Measurements from ENCODE around the gene DERL3.

The DERL3 gene

DNA sequence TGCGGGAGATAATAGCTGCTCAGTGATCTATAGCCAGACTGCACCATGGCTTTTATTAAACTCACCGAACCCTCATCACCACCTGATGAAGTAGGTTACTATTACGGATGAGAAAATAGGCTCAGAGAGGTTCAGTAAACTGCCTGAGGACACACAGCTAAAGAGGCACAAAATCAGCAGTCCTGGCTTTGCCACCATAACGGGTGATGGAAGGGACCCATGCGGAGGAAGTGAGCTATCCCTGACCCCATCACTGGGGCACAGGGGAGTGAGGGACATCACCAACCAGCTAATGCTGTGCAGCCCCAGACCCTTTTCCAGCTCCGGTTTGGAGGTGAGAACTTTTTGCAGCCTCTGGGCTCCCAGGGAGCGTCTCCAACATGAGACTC lies 7.3 kb upstream of the DERL3 start:
- Histone ChIP-seq H3K27ac (ENCODE audit: low read length) (no peak overlapping the region), H3K4me1 (ENCODE audit: control insufficient read depth in 1 of 2, insufficient read depth in 2 of 2, low read length in 2 of 2) (peaks cover 0 to 10% of the 10 kb centered on the region in 2 donors), H3K27me3 (ENCODE audit: low read depth, low read length) (no peaks in the 10 kb centered on the region), H3K9me3 (ENCODE audit: control insufficient read depth in 1 of 2, low read length in 2 of 2) (no peaks in the 10 kb centered on the region), H3K36me3 (ENCODE audit: control insufficient read depth in 1 of 2, insufficient read depth in 2 of 2, low read length in 2 of 2) (no peaks in the 10 kb centered on the region), H3K4me3 (ENCODE audit: low read depth in 1 of 2, low read length in 2 of 2) (no peak overlapping the region)

- Histone ChIP-seq H3K9me3 (ENCODE audit: control insufficient read depth in 1 of 2, low read length in 2 of 2) (no peaks in the 10 kb centered on the region), H3K36me3 (ENCODE audit: control insufficient read depth in 1 of 2, insufficient read depth in 2 of 2, low read length in 2 of 2) (no peaks in the 10 kb centered on the region), H3K27ac (ENCODE audit: low read length) (no peak overlapping the region), H3K4me3 (ENCODE audit: low read depth in 1 of 2, low read length in 2 of 2) (no peak overlapping the region), H3K27me3 (ENCODE audit: low read depth, low read length) (no peaks in the 10 kb centered on the region), H3K4me1 (ENCODE audit: control insufficient read depth in 1 of 2, insufficient read depth in 2 of 2, low read length in 2 of 2) (peaks cover 0 to 10% of the 10 kb centered on the region in 2 donors)
These were observed 6.7 kb upstream of the DERL3 start for GRCh38 chr22:23845265-23846080.

DNA sequence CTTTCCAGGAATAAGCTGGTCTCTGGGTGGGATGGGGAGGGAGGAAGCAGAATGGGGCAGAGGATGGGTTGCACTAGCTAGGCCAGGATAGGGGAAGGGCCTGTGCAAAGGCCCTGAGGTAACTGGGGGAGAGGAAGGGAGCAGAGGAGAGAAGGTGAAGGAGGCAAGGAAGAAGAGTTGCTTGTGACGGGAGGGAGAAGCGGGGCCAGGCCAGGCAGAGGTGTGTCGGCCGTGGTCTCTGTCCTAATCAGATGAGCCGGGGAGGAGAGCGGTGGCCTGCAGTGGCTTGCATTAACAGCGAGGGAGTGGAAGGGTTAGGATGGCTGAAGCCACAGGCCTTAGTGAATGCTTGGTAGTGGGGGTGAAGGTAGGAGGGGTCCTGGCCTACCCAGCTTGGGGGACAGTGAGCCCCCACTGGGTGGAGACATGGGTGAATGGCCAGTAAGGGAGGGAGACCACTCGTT lies 6.0 kb upstream of the DERL3 start:
- Histone ChIP-seq H3K27ac (ENCODE audit: low read length) (no peak overlapping the region), H3K9me3 (ENCODE audit: control insufficient read depth in 1 of 2, low read length in 2 of 2) (no peaks in the 10 kb centered on the region), H3K27me3 (ENCODE audit: low read depth, low read length) (no peaks in the 10 kb centered on the region), H3K4me3 (ENCODE audit: low read depth in 1 of 2, low read length in 2 of 2) (no peak overlapping the region), H3K4me1 (ENCODE audit: control insufficient read depth in 1 of 2, insufficient read depth in 2 of 2, low read length in 2 of 2) (peaks cover 0 to 11% of the 10 kb centered on the region in 2 donors), H3K36me3 (ENCODE audit: control insufficient read depth in 1 of 2, insufficient read depth in 2 of 2, low read length in 2 of 2) (no peaks in the 10 kb centered on the region)

GRCh38 chr22:23842599-23842998 lies 3.8 kb upstream of the DERL3 start:
- H3K9me3 ChIP-seq (ENCODE audit: control insufficient read depth in 1 of 2, low read length in 2 of 2): no peaks in the 10 kb centered on the region
- H3K36me3 ChIP-seq (ENCODE audit: control insufficient read depth in 1 of 2, insufficient read depth in 2 of 2, low read length in 2 of 2): no peaks in the 10 kb centered on the region
- peaks cover 0 to 26% of the 10 kb centered on the region in 2 donors for H3K4me1 ChIP-seq (ENCODE audit: control insufficient read depth in 1 of 2, insufficient read depth in 2 of 2, low read length in 2 of 2)

DNA sequence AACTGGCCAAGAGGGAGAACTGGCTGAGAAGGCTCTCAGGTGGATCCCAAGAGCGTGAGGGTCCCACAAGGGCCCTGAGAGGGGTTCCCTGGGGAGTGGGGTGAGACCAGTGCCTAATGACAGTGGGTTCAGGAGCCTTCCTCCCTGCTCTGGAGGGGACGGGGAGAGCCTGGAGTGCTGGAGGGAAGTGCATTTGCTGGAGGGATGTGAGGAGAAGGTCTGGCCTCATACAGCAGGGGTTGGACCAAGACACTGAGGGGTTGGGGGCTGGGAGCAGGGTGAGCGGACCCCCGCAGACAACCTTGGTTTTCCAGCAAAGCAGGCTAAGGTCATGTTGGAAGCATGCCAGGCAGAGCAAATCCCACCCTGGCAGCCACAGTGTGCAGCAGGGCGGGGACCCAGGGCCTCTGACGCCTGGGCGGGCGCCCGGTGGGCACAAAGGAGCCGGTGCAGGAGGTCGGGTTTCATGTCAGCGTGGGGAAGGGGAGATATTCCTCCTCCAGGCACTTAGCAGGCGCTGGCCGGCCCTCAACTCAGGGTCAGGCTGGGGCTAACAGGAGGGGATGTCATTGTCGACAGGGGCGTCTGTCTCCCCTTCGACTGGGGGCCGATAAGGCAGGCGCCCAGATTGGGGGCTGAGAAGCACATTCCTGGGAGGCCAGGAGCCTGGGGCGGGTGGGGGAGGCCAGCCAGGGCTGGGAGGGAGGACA lies 3.1 kb upstream of the DERL3 start:
- Histone ChIP-seq H3K4me3 (ENCODE audit: low read depth in 1 of 2, low read length in 2 of 2) (no peak overlapping the region), H3K4me1 (ENCODE audit: control insufficient read depth in 1 of 2, insufficient read depth in 2 of 2, low read length in 2 of 2) (peaks cover 0 to 26% of the 10 kb centered on the region in 2 donors), H3K27ac (ENCODE audit: low read length) (no peak overlapping the region), H3K27me3 (ENCODE audit: low read depth, low read length) (no peaks in the 10 kb centered on the region), H3K36me3 (ENCODE audit: control insufficient read depth in 1 of 2, insufficient read depth in 2 of 2, low read length in 2 of 2) (no peaks in the 10 kb centered on the region), H3K9me3 (ENCODE audit: control insufficient read depth in 1 of 2, low read length in 2 of 2) (no peaks in the 10 kb centered on the region)

More at GRCh38 chr22:23842599-23842998, 3.8 kb upstream of the DERL3 start:
- H3K4me3 ChIP-seq (ENCODE audit: low read depth in 1 of 2, low read length in 2 of 2): no peak overlapping the region
- no peaks in the 10 kb centered on the region for H3K27me3 ChIP-seq (ENCODE audit: low read depth, low read length)
- no peak overlapping the region for H3K27ac ChIP-seq (ENCODE audit: low read length)

DNA sequence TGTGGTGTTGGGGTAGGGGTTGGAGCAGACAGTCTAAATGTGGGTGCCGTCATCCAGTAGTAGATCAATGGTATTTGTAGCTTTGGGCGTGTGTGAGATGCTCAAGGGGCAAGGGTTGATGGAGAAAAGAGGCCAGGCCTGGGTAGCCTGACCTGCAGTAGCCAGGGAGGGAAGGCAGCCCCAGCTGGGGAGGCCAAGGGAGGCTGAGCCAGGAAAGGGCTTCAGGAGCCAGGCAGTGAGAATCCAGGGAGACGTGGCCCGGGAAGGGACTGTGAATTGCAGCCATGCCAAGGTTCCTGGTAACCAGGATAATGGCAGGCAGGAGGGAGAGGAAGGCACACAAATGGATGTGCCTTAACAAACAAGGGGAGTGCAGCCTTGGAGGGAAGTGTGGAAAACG lies 2.5 kb upstream of the DERL3 start:
- H3K27me3 ChIP-seq (ENCODE audit: low read depth, low read length): no peaks in the 10 kb centered on the region
- H3K36me3 ChIP-seq (ENCODE audit: control insufficient read depth in 1 of 2, insufficient read depth in 2 of 2, low read length in 2 of 2): peaks cover 0 to 2% of the 10 kb centered on the region in 2 donors
- H3K4me1 ChIP-seq (ENCODE audit: control insufficient read depth in 1 of 2, insufficient read depth in 2 of 2, low read length in 2 of 2): peaks cover 0 to 26% of the 10 kb centered on the region in 2 donors
- H3K9me3 ChIP-seq (ENCODE audit: control insufficient read depth in 1 of 2, low read length in 2 of 2): no peaks in the 10 kb centered on the region
- H3K27ac ChIP-seq (ENCODE audit: low read length): no peak overlapping the region
- no peak overlapping the region for H3K4me3 ChIP-seq (ENCODE audit: low read depth in 1 of 2, low read length in 2 of 2)

DNA sequence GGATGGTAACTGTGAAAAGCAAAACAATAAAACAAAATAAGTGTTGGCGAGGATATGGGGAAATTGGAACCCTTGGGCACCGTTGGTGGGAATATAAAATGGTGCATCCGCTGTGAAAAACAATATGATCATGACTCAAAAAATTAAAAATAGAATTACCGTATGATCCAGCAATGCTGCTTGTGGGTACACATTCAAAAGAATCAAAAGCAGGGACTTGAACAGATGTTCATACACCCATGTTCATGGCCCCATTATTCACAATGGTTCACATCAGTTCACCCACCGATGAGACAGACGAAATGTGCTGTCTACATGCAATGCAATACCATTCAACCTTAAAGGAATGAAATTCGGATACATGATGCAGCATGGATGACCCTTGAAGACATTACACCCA lies 1.2 kb upstream of the DERL3 start:
- no peaks in the 10 kb centered on the region for H3K27me3 ChIP-seq (ENCODE audit: low read depth, low read length)
- H3K4me1 ChIP-seq (ENCODE audit: control insufficient read depth in 1 of 2, insufficient read depth in 2 of 2, low read length in 2 of 2): peaks cover 0 to 22% of the 10 kb centered on the region in 2 donors
- H3K9me3 ChIP-seq (ENCODE audit: control insufficient read depth in 1 of 2, low read length in 2 of 2): no peaks in the 10 kb centered on the region
- H3K36me3 ChIP-seq (ENCODE audit: control insufficient read depth in 1 of 2, insufficient read depth in 2 of 2, low read length in 2 of 2): peaks cover 7 to 14% of the 10 kb centered on the region in 2 donors
- H3K4me3 ChIP-seq (ENCODE audit: low read depth in 1 of 2, low read length in 2 of 2): no peak overlapping the region
- H3K27ac ChIP-seq (ENCODE audit: low read length): no peak overlapping the region

GRCh38 chr22:23837911-23838680 lies 710 bp downstream of the DERL3 start:
- H3K4me3 ChIP-seq (ENCODE audit: low read depth in 1 of 2, low read length in 2 of 2): peak overlapping the region; percentile 15 to 71
- peaks cover 22 to 31% of the 10 kb centered on the region in 2 donors for H3K36me3 ChIP-seq (ENCODE audit: control insufficient read depth in 1 of 2, insufficient read depth in 2 of 2, low read length in 2 of 2)
- peaks cover 0 to 16% of the 10 kb centered on the region in 2 donors for H3K4me1 ChIP-seq (ENCODE audit: control insufficient read depth in 1 of 2, insufficient read depth in 2 of 2, low read length in 2 of 2)
- H3K27ac ChIP-seq (ENCODE audit: low read length): no peak overlapping the region
- no peaks in the 10 kb centered on the region for H3K9me3 ChIP-seq (ENCODE audit: control insufficient read depth in 1 of 2, low read length in 2 of 2)
- H3K27me3 ChIP-seq (ENCODE audit: low read depth, low read length): no peaks in the 10 kb centered on the region

DNA sequence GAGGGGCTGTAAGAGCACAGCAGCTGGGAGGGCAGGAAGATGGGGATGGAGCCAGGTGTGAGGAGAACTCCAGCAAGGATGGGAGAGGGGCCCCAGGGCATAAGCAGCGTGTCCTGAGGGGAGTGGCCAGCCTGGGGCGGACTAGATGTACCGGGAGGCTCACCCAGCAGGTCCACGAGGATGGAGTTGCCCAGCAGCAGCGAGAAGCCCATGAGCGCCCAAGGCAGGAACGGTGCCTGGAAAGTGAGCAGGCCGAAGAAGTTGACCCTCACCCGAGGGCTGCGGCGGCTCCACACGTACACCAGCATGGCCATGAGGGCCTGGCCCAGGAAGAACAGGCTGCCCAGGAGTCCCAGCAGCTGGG lies 1.3 kb downstream of the DERL3 start:
- Histone ChIP-seq H3K27ac (ENCODE audit: low read length) (no peak overlapping the region), H3K9me3 (ENCODE audit: control insufficient read depth in 1 of 2, low read length in 2 of 2) (no peaks in the 10 kb centered on the region), H3K27me3 (ENCODE audit: low read depth, low read length) (no peaks in the 10 kb centered on the region), H3K4me1 (ENCODE audit: control insufficient read depth in 1 of 2, insufficient read depth in 2 of 2, low read length in 2 of 2) (peaks cover 0 to 16% of the 10 kb centered on the region in 2 donors), H3K36me3 (ENCODE audit: control insufficient read depth in 1 of 2, insufficient read depth in 2 of 2, low read length in 2 of 2) (peaks cover 22 to 37% of the 10 kb centered on the region in 2 donors), H3K4me3 (ENCODE audit: low read depth in 1 of 2, low read length in 2 of 2) (no peak overlapping the region)

GRCh38 chr22:23836692-23837495 lies 1.9 kb downstream of the DERL3 start:
- Histone ChIP-seq H3K36me3 (ENCODE audit: control insufficient read depth in 1 of 2, insufficient read depth in 2 of 2, low read length in 2 of 2) (peaks cover 22 to 39% of the 10 kb centered on the region in 2 donors), H3K9me3 (ENCODE audit: control insufficient read depth in 1 of 2, low read length in 2 of 2) (no peaks in the 10 kb centered on the region), H3K27ac (ENCODE audit: low read length) (no peak overlapping the region), H3K4me1 (ENCODE audit: control insufficient read depth in 1 of 2, insufficient read depth in 2 of 2, low read length in 2 of 2) (peaks cover 0 to 16% of the 10 kb centered on the region in 2 donors), H3K4me3 (ENCODE audit: low read depth in 1 of 2, low read length in 2 of 2) (no peak overlapping the region), H3K27me3 (ENCODE audit: low read depth, low read length) (no peaks in the 10 kb centered on the region)

Data from muscle layer of duodenum (tissue), 2 donors.